Astrocyte (in vitro differentiated cells and primary cell): ENCODE data around the gene MMAB.

ENCODE experiments used
- EZH2 ChIP-seq: IDR thresholded peaks from 2 replicates; pipeline ENCODE4 v1.6.1; 2012; ENCODE audit warnings: mild to moderate bottlenecking, low read length, inconsistent platforms; ENCODE audit not compliant: insufficient read depth
- TF ChIP-seq, protein P1 (sequence below): IDR thresholded peaks from 2 replicates; pipeline ENCODE4 v1.5.1; 2011; ENCODE audit warnings: low read depth, mild to moderate bottlenecking, inconsistent platforms, low read length, moderate library complexity; ENCODE audit not compliant: insufficient read depth

DNA sequence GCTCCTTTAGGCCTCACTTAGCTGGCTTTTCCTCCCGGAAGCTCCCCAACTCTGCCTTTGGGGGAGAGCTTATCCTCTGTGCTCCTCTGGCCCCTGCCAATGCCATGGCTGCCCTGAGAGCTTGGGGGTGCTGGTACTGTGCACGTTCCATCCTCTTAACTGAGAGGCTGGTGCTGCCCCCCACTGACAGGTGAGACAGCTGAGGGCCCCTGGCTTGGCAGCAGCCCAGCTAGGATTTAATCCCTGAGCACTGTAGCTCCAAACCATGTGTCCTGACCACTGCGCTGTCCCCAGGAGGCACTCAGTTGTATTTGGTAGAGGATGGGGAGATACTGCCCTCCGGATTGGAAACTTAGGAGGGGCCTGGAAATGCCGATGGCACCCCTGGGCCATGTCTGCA lies 49.8 kb downstream of the MMAB start:
- TF ChIP-seq, protein P1, sequence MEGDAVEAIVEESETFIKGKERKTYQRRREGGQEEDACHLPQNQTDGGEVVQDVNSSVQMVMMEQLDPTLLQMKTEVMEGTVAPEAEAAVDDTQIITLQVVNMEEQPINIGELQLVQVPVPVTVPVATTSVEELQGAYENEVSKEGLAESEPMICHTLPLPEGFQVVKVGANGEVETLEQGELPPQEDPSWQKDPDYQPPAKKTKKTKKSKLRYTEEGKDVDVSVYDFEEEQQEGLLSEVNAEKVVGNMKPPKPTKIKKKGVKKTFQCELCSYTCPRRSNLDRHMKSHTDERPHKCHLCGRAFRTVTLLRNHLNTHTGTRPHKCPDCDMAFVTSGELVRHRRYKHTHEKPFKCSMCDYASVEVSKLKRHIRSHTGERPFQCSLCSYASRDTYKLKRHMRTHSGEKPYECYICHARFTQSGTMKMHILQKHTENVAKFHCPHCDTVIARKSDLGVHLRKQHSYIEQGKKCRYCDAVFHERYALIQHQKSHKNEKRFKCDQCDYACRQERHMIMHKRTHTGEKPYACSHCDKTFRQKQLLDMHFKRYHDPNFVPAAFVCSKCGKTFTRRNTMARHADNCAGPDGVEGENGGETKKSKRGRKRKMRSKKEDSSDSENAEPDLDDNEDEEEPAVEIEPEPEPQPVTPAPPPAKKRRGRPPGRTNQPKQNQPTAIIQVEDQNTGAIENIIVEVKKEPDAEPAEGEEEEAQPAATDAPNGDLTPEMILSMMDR, result no peak
- TF ChIP-seq EZH2, result no peak
